HL-60/S4 treated with retinoic acid at 250 ng/mL for 4 days and 3 days (cell line): ENCODE data around the gene PPP2R3B.
"Not testable (repeated sequence)": the region's sequence is repeated elsewhere in the genome, so short reads cannot be mapped to it uniquely, and the experiment has no call there.

Experiments used
- in situ Hi-C: fragments of 300-500 bp; cut with MboI; formaldehyde crosslinking; loops from 2 replicates; pipeline ENCODE4 v1.7.0; 2022; ENCODE audit warnings: low sequenced_read_pairs

Gene PPP2R3B, protein sequence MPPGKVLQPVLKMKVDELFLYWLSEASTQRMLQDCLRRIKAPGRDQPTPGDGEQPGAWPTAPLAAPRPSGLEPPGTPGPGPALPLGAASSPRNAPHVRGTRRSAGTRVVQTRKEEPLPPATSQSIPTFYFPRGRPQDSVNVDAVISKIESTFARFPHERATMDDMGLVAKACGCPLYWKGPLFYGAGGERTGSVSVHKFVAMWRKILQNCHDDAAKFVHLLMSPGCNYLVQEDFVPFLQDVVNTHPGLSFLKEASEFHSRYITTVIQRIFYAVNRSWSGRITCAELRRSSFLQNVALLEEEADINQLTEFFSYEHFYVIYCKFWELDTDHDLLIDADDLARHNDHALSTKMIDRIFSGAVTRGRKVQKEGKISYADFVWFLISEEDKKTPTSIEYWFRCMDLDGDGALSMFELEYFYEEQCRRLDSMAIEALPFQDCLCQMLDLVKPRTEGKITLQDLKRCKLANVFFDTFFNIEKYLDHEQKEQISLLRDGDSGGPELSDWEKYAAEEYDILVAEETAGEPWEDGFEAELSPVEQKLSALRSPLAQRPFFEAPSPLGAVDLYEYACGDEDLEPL

DNA sequence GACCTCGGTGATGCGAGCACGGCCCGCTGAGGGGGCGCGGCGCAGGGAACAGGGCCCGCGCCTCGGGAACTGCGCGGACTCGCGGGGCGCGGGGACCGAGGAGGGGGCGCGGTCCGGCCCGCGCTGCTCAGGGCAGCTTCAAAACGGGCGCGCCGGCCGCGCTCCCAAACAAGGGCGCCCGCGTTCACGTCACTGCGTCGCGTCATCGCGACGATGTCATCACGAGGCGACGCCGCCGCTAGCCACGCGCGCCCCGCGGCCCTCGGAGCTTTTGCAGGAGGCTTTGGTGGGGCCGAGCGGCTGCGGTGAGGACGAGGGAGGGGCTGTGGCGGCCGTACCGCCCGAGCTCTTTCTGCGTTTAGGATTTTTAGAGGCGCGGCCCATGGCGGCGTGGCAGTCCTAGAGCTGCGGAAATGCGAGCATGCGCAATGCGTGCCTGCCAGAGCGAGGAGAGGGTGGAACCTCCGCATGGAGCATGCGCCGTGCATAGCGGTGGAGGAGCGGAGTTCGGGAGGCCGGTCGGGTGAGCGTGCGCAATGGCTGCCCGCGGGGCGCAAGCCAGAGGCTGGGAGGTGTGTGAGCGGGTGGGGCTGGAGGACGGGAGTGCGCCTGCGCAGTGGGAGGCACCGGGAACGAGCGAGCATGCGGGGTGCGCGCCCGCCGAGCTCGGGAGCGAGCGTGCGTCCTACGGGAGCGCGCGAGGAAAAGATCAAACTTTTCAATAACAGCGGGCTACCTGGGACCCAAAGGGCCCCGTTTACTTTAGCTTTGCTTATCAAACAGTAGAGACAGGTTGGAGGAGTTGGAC lies at the start of gene PPP2R3B:
Gene PPP2R3B, minus strand, starts transcription at position 140 of the 808 bp plus-strand sequence. CDS start 216 bp downstream, outside the sequence.
- in situ Hi-C loops, result no loop called here

DNA sequence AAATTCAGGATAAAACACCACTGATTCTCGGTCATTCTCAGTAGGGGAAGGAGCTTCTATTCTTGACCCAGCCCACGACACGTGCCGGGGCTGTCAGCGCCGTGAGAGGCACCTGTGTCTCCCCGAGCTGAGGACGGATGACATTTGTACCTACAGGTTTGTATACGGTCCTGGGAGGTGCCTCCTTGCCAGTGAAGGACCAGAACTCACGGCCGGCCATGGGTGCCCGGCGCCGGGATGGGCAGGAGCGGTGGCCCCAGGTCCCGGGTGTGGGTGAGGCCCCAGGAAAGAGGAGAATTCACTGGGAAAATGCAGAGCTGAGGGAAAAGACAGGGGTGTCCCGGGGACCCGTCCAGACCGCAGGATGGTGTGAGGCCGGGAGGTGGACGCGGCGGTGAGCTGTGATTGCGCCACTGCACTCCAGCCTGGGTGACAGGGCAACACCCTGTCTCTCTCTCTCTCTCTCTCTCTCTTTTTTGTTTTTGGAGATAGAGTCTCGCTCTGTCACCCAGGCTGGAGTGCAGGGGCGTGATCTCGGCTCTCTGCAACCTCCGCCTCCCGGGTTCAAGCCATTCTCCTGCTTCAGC lies 48.9 kb upstream of the PPP2R3B start:
- in situ Hi-C loops, result no loop called here

- in situ Hi-C loops, result no loop called here
These were observed 48.2 kb upstream of the PPP2R3B start for GRCh38 chrX:434946-435345.

- in situ Hi-C loops, result no loop called here
These were observed 47.1 kb upstream of the PPP2R3B start for GRCh38 chrX:433771-434170.

DNA sequence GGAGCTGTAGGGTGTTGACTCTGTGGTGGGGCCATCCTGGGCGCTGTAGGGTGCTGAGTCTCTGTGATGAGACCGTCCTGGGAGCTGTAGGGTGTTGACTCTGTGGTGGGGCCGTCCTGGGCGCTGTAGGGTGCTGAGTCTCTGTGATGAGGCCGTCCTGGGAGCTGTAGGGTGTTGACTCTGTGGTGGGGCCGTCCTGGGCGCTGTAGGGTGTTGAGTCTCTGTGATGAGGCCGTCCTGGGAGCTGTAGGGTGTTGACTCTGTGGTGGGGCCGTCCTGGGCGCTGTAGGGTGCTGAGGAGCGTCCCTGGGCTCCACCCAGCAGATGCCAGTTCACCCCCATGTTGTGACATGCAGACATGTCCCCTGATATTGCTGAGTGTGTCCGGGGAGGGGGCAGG lies 46.0 kb upstream of the PPP2R3B start:
- in situ Hi-C loops, result not testable (repeated sequence)

GRCh38 chrX:431492-432111 lies 44.9 kb upstream of the PPP2R3B start:
- in situ Hi-C loops, result no loop called here

DNA sequence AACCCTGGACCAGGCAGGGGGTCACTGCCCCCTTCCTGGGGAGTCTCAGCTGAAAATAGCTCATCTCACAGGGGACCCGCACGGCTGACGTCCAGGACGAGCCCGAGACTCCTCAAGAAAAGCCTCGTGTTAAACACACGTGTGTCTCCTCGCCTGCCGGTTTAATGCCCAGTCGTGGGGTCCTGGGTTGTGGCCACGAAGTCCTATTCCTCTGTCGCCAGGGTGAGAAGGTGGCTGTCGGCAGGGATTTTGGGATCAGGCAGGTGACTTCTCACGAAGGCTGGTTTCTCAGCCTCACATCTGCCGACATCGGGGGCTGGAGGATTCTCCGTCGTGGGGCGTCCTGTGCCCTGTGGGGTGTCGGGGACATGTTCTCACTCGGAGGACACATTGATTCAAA lies 44.3 kb upstream of the PPP2R3B start:
- in situ Hi-C loops, result no loop called here

DNA sequence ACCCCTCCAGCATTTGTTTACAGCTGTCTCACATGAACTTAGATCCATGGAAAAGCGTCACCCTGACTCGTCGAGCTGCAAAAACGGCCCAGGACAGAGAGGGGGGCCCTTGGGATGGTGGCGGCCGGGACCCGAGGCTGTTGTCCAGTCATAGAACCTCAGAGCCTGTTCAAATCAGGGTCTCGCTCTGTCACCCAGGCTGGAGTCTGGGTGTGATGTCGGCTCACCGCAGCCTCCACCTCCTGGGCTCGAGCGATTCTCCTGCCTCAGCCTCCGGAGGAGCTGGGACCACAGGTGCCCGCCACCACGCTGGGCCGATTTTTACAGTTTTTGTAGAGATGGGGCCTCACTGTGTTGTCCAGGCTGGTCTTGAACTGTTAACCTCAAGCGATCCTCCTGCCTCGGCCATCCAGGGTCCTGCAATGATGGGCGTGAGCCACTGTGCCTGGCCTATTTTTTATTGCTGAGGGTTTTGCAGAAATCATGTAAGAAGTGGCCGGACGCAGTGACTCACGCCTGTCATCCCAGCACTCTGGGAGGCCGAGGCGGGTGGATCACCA lies 42.6 kb upstream of the PPP2R3B start:
- in situ Hi-C loops, result no loop called here

GRCh38 chrX:427812-428725 lies 41.4 kb upstream of the PPP2R3B start:
- in situ Hi-C loops, result no loop called here

DNA sequence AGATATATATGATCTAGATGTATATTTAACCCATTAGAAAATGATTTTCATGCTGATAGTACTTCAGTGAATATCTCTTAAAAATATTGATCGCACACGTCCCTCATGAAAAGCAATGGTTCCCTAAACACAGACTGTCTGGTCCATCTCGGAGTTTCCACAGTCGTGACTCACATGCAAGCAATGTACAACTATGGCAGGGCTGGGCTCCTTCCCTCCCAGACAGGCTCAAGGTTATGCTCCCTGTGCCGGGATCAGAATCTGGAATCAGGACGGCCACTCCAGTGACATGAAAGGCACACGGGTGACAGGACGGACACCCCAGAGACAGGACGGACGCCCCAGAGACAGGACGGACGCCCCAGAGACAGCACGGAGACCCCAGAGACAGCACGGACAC lies 40.2 kb upstream of the PPP2R3B start:
- in situ Hi-C loops, result no loop called here

DNA sequence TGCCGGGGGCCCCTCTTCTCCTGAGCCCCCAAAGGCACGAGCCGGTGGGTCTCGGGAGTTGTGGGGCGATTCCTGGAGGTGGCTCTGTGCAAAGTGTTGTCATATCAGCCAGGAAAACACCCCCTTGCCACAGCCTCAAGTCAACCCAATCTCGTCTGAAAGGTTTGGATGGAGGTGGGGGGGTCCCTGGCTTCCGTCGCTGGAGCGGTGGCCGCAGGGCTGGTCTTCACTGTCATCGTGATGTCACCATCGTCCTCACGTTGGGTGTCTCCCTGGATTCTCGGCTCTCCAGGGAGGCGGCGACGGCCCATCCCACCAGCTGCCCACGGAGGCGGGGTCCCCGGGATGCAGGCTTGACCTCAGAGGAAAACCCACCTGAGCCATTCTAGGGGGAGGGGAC lies 38.3 kb upstream of the PPP2R3B start:
- in situ Hi-C loops, result no loop called here

- in situ Hi-C loops, result no loop called here
These were observed 35.1 kb upstream of the PPP2R3B start for GRCh38 chrX:421646-422391.

GRCh38 chrX:420496-421223 lies 34.0 kb upstream of the PPP2R3B start:
- in situ Hi-C loops, result no loop called here

- in situ Hi-C loops, result no loop called here
These were observed 32.4 kb upstream of the PPP2R3B start for GRCh38 chrX:418927-419729.

DNA sequence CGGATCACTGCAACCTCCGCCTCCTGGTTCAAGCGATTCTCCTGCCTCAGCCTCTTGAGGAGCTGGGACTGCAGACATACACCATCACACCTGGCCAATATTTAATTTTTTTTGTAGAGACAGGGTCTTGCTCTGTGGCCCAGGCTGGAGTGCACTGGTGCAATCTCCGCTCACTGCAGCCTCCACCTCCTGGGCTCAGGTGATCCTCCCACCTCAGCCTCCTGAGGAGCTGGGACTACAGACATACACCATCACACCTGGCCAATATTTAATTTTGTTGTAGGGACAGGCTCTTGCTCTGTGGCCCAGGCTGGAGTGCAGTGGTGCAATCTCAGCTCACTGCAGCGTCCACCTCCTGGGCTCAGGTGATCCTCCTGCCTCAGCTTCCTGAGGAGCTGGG lies 28.8 kb upstream of the PPP2R3B start:
- in situ Hi-C loops, result not testable (repeated sequence)

DNA sequence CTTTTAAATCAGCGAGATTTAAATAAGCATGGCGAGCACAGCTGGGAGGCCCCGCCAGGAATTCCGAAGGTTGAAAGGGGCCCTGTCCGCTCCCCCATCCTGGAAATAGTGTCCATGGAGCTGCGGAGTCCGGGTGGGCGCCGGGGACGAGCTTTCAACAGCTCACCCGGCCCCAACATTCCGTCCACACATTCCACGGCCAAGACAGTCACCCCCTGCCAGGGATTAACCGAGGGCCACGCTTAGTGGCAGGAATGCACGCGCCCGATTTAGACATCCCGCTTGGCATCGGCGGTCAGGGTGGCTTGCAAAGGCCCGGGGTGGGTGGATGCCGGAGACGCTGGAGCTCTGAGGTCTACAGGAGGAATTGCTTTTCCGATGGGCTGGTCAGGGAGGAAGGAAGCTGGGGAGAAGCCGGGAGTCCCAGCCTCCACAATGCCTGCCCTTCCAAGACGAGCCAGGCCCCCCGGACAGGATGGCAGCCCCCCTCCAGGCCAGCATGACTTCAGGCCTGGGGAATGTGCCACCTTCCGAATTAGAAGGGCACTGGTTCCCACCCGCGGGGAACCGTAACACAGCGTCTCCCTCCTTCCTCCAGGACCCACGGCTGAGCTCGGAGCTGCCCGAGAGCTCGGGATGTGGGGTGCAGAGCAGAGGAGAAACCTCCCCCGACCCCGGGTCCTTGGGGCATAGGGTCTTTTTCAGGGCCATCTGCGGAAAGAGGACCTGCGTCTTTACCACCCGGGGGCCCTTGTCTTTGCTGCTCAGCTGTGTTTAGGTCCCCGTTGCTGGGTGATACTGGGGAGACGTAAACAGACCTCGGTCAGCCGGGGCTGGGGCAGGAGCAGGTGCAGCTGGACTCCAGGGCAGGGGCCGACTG lies 26.9 kb upstream of the PPP2R3B start:
- in situ Hi-C loops, result no loop called here
